H9 (cell line): ENCODE measurements around the gene KIF18B. TPM values are rescaled to one million over a fixed set of nuclear protein-coding genes. Genes with fewer than 3 reads are reported as not detected.

ENCODE experiments used
- DNase-seq: peaks from one replicate; pipeline ENCODE4 v3.0.0-alpha.2; 2017
- H2AFZ ChIP-seq: one replicate; pipeline ENCODE4 v1.6.1; 2013; ENCODE audit warnings: mild to moderate bottlenecking, low read length, control low read depth, moderate library complexity
- H2AK5ac ChIP-seq: 2 replicates; pipeline ENCODE4 v1.6.1; 2013; ENCODE audit warnings: low read length, control low read depth, mixed read lengths; ENCODE audit not compliant: insufficient read length
- H2BK120ac ChIP-seq: one replicate; pipeline ENCODE4 v1.6.1; 2013; ENCODE audit warnings: low read depth, mild to moderate bottlenecking, low read length, control low read depth, inconsistent platforms; ENCODE audit not compliant: poor library complexity, severe bottlenecking
- H2BK12ac ChIP-seq: 2 replicates; pipeline ENCODE4 v1.6.1; 2013; ENCODE audit warnings: low read length, control low read depth, mixed read lengths, low read depth; ENCODE audit not compliant: insufficient read length
- H2BK15ac ChIP-seq: 2 replicates; pipeline ENCODE4 v1.6.1; 2013; ENCODE audit warnings: low read depth, low read length, control low read depth
- H2BK20ac ChIP-seq: one replicate; pipeline ENCODE4 v1.6.1; 2013; ENCODE audit warnings: low read depth, mild to moderate bottlenecking, low read length, control low read depth, inconsistent platforms; ENCODE audit not compliant: poor library complexity, severe bottlenecking
- H2BK5ac ChIP-seq: 2 replicates; pipeline ENCODE4 v1.6.1; 2013; ENCODE audit warnings: low read length, control low read depth, mixed read lengths; ENCODE audit not compliant: insufficient read length
- H3K14ac ChIP-seq: 2 replicates; pipeline ENCODE4 v1.6.1; 2013; ENCODE audit warnings: low read length, control low read depth; ENCODE audit not compliant: insufficient read depth
- H3K18ac ChIP-seq: 2 replicates; pipeline ENCODE4 v1.6.1; 2013; ENCODE audit warnings: low read depth, mild to moderate bottlenecking, mixed read lengths, low read length, control low read depth; ENCODE audit not compliant: insufficient read length
- H3K23ac ChIP-seq: 2 replicates; pipeline ENCODE4 v1.6.1; 2013; ENCODE audit warnings: low read length, control low read depth, mixed read lengths, low read depth; ENCODE audit not compliant: insufficient read length
- H3K23me2 ChIP-seq: 2 replicates; pipeline ENCODE4 v1.6.1; 2013; ENCODE audit warnings: low read depth, mild to moderate bottlenecking, mixed read lengths, low read length, control low read depth; ENCODE audit not compliant: insufficient read length, poor library complexity, severe bottlenecking
- H3K27ac ChIP-seq: 2 replicates; pipeline ENCODE4 v1.5.1; 2013; ENCODE audit warnings: low read length, control low read depth, mixed read lengths, low read depth; ENCODE audit not compliant: insufficient read length
- H3K27me3 ChIP-seq: 2 replicates; pipeline ENCODE4 v1.6.1; 2013; ENCODE audit warnings: low read length, control low read depth, inconsistent platforms; ENCODE audit not compliant: insufficient read depth
- H3K4ac ChIP-seq: 2 replicates; pipeline ENCODE4 v1.6.1; 2013; ENCODE audit warnings: low read depth, mild to moderate bottlenecking, control low read depth, inconsistent platforms, low read length, moderate library complexity
- H3K4me1 ChIP-seq: 2 replicates; pipeline ENCODE4 v1.6.1; 2013; ENCODE audit warnings: low read length, control low read depth, inconsistent platforms; ENCODE audit not compliant: insufficient read depth
- H3K4me2 ChIP-seq: 2 replicates; pipeline ENCODE4 v1.6.1; 2013; ENCODE audit warnings: low read length, control low read depth, mixed read lengths; ENCODE audit not compliant: insufficient read length, insufficient read depth
- H3K56ac ChIP-seq: 2 replicates; pipeline ENCODE4 v1.6.1; 2013; ENCODE audit warnings: low read depth, mild to moderate bottlenecking, mixed read lengths, low read length, control low read depth; ENCODE audit not compliant: insufficient read length
- H3K79me1 ChIP-seq: 2 replicates; pipeline ENCODE4 v1.6.1; 2013; ENCODE audit warnings: low read depth, mild to moderate bottlenecking, moderate library complexity, low read length, control low read depth, inconsistent platforms; ENCODE audit not compliant: insufficient read depth, poor library complexity, severe bottlenecking
- H3K79me2 ChIP-seq: 2 replicates; pipeline ENCODE4 v1.6.1; 2013; ENCODE audit warnings: low read length, control low read depth, inconsistent platforms; ENCODE audit not compliant: insufficient read depth
- H3K9ac ChIP-seq: 2 replicates; pipeline ENCODE4 v1.6.1; 2013; ENCODE audit warnings: low read length, control low read depth, mixed read lengths; ENCODE audit not compliant: insufficient read length; ENCODE audit errors: extremely low read depth
- H3K9me3 ChIP-seq: one replicate; pipeline ENCODE4 v1.6.1; 2013; ENCODE audit warnings: low read depth, low read length, inconsistent platforms; ENCODE audit not compliant: control insufficient read depth
- H3T11ph ChIP-seq: one replicate; pipeline ENCODE4 v1.6.1; 2013; ENCODE audit warnings: mild to moderate bottlenecking, low read length, control low read depth, inconsistent platforms
- H4K20me1 ChIP-seq: one replicate; pipeline ENCODE4 v1.6.1; 2013; ENCODE audit not compliant: control insufficient read depth, insufficient read length, insufficient read depth
- H4K5ac ChIP-seq: 2 replicates; pipeline ENCODE4 v1.6.1; 2013; ENCODE audit warnings: low read depth, mild to moderate bottlenecking, mixed read lengths, low read length, control low read depth; ENCODE audit not compliant: insufficient read length
- H4K8ac ChIP-seq: replicated peaks from 2 replicates; pipeline ENCODE4 v1.6.1; 2013; ENCODE audit warnings: low read length, control low read depth, mixed read lengths, low read depth; ENCODE audit not compliant: insufficient read length
- H4K91ac ChIP-seq: 2 replicates; pipeline ENCODE4 v1.6.1; 2013; ENCODE audit warnings: low read depth, mild to moderate bottlenecking, moderate library complexity, mixed read lengths, low read length, control low read depth; ENCODE audit not compliant: insufficient read length
- H3K27ac Mint-ChIP-seq, 3 experiments: 2 replicates in 2 of 3; 3 replicates in 1 of 3; pipeline ENCODE4 v1.8.0; 2020 to 2021; ENCODE audit warnings: mixed read lengths in 3 of 3, mild to moderate bottlenecking in 1 of 3, moderate library complexity in 1 of 3
- H3K27me3 Mint-ChIP-seq: 2 replicates; pipeline ENCODE4 v1.8.0; 2021; ENCODE audit warnings: low read depth, mild to moderate bottlenecking, moderate library complexity, mixed read lengths
- H3K36me3 Mint-ChIP-seq, 3 experiments: 2 replicates in 2 of 3; 3 replicates in 1 of 3; pipeline ENCODE4 v1.8.0; 2020 to 2021; ENCODE audit warnings: low read depth in 3 of 3, mixed read lengths in 3 of 3; ENCODE audit not compliant: insufficient read depth in 1 of 3
- H3K4me1 Mint-ChIP-seq, 2 experiments: 2 replicates each; pipeline ENCODE4 v1.8.0; 2020; ENCODE audit warnings: mixed read lengths in 2 of 2
- H3K4me3 Mint-ChIP-seq, 2 experiments: 2 replicates in 1 of 2; 3 replicates in 1 of 2; pipeline ENCODE4 v1.8.0; 2020 to 2021; ENCODE audit warnings: mild to moderate bottlenecking in 2 of 2, mixed read lengths in 2 of 2, moderate library complexity in 1 of 2
- H3K9me3 Mint-ChIP-seq, 2 experiments: 2 replicates in 1 of 2; 3 replicates in 1 of 2; pipeline ENCODE4 v1.8.0; 2020; ENCODE audit warnings: mild to moderate bottlenecking in 2 of 2, mixed read lengths in 2 of 2, moderate library complexity in 1 of 2
- WGBS: extraction: QIAGEN DNeasy Blood & Tissue Kit; methylation state at CpG from one replicate; pipeline ENCODE4 v1.1.7; 2013; ENCODE audit warnings: missing lambda C conversion rate, low lambda C conversion rate, mixed read lengths; ENCODE audit not compliant: insufficient read length; ENCODE audit errors: extremely low coverage; 5-methylcytosine and 5-hydroxymethylcytosine counted together
- microRNA-seq: library from miRNA; unstranded; fragments of <30 nt; microRNA quantifications from one replicate; pipeline ENCODE4, GENCODE V29; 2020; ENCODE audit warnings: borderline microRNAs expressed
- total RNA-seq: library from RNA; stranded (reverse); gene quantifications from 2 replicates; pipeline ENCODE4 v1.2.1, GENCODE V29; 2021
- TF ChIP-seq, protein P1 (sequence below): fragments of 200-600 bp; sonication (generic); conservative IDR thresholded peaks from 3 replicates; pipeline ENCODE4 v1.8.0; 2021; ENCODE audit warnings: antibody characterized with exemption, mild to moderate bottlenecking

KIF18B gene
- total RNA-seq, 1 experiment from 2014 or later, result 51.8 TPM

DNA sequence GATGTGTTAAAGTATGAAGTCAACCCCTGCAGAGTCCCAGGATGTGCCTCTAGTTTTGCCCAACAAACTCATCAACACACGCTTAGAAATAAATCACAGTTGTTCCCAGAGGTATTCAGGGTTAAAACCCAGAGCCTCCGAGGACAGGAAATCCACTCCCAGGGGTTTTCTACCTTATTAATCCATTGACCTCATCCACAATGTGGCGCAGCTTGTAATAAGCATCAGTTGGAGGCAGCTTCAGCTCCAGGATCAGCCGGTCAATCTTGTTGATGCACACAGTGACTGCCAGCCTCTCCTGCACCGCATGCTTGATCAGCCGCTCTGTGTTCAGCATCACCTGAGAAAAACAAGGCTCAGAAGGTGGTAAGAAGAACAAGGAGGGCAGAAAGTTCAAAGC is 71.8 kb downstream of the KIF18B start:
- Mint-ChIP-seq H3K4me1 (no peaks in the 10 kb centered on the region), H3K4me3 (no peak overlapping the region), H3K27ac (peak overlapping the region in 1 of 3 experiments; percentile 22; a peak in 1 of 7 replicates), H3K27me3 (no peaks in the 10 kb centered on the region), H3K9me3 (no peaks in the 10 kb centered on the region), H3K36me3 (peaks cover 31 to 84% (median 62%) of the 10 kb centered on the region in 3 experiments)
- TF ChIP-seq, protein P1, sequence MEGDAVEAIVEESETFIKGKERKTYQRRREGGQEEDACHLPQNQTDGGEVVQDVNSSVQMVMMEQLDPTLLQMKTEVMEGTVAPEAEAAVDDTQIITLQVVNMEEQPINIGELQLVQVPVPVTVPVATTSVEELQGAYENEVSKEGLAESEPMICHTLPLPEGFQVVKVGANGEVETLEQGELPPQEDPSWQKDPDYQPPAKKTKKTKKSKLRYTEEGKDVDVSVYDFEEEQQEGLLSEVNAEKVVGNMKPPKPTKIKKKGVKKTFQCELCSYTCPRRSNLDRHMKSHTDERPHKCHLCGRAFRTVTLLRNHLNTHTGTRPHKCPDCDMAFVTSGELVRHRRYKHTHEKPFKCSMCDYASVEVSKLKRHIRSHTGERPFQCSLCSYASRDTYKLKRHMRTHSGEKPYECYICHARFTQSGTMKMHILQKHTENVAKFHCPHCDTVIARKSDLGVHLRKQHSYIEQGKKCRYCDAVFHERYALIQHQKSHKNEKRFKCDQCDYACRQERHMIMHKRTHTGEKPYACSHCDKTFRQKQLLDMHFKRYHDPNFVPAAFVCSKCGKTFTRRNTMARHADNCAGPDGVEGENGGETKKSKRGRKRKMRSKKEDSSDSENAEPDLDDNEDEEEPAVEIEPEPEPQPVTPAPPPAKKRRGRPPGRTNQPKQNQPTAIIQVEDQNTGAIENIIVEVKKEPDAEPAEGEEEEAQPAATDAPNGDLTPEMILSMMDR, result no peak
- no peak for DNase-seq
- Histone ChIP-seq H3K4me2 (no peak overlapping the region), H3K27me3 (no peaks in the 10 kb centered on the region), H3K27ac (no peak overlapping the region), H3K79me2 (no peaks in the 10 kb centered on the region), H3K56ac (no peak overlapping the region), H3K23me2 (no peaks in the 10 kb centered on the region), H3K14ac (no peak overlapping the region), H4K5ac (no peak overlapping the region), H2BK5ac (no peak overlapping the region), H4K20me1 (no peaks in the 10 kb centered on the region), H4K8ac (no peak overlapping the region), H2BK12ac (no peak overlapping the region), H4K91ac (no peak overlapping the region), H3K9me3 (no peaks in the 10 kb centered on the region), H3K9ac (no peak overlapping the region), H3K23ac (no peak overlapping the region), H2AFZ (no peak overlapping the region), H3T11ph (no peak overlapping the region), H3K79me1 (no peaks in the 10 kb centered on the region), H3K4me1 (no peaks in the 10 kb centered on the region), H3K18ac (no peak overlapping the region), H2BK15ac (no peak overlapping the region), H3K4ac (no peak overlapping the region), H2BK20ac (no peak overlapping the region), H2BK120ac (no peak overlapping the region), H2AK5ac (no peak overlapping the region)
- no CpG with 5 or more reads among the region's 6 CpGs for WGBS

Small RNA genes within 50 kb of the gene (microRNA-seq; reads per million reads assigned to microRNA genes)
- 0.58 reads per million for gene MIR6783

Other genes starting within 250 kb of the KIF18B start
- 24.7 and 26.1 TPM in 2 replicates for gene DBF4B, start 239.1 kb downstream of the KIF18B start, total RNA-seq
- gene ADAM11, start 188.8 kb downstream of the KIF18B start, total RNA-seq, result 2.7 and 4.6 TPM in 2 replicates
- 114 and 119 TPM in 2 replicates for gene GJC1, start 117.5 kb downstream of the KIF18B start, total RNA-seq
- gene HIGD1B, start 99.9 kb downstream of the KIF18B start, total RNA-seq, result not detected in 2 replicates
- 150 and 161 TPM in 2 replicates for gene EFTUD2, start 48.3 kb downstream of the KIF18B start, total RNA-seq
- 1.1 and 1.2 TPM in 2 replicates for gene GFAP, start 32.3 kb downstream of the KIF18B start, total RNA-seq
- gene C1QL1, start 20.5 kb upstream of the KIF18B start, total RNA-seq, result 6.0 and 6.4 TPM in 2 replicates
- 48.3 and 53.2 TPM in 2 replicates for gene DCAKD, start 103.9 kb upstream of the KIF18B start, total RNA-seq
- gene NMT1, start 113.5 kb upstream of the KIF18B start, total RNA-seq, result 150 and 151 TPM in 2 replicates
- gene PLCD3, start 184.7 kb upstream of the KIF18B start, total RNA-seq, result 41.6 and 48.5 TPM in 2 replicates
- 9.7 and 10.5 TPM in 2 replicates for gene ACBD4, start 187.9 kb upstream of the KIF18B start, total RNA-seq
- 32.4 and 33.0 TPM in 2 replicates for gene HEXIM1, start 200.7 kb upstream of the KIF18B start, total RNA-seq
- 12.5 and 16.1 TPM in 2 replicates for gene HEXIM2, start 214.1 kb upstream of the KIF18B start, total RNA-seq